ENCODE results near the gene ELAC2.

- TF ChIP-seq CTCF (conservative IDR thresholded peaks at IDR 0.05; ENCODE audit: low read length) (no peak), EZH2phosphoT487 (IDR thresholded peaks at IDR 0.05; ENCODE audit: borderline replicate concordance) (no peak)
Observed at GRCh38 chr17:12958786-12959185, 59.0 kb downstream of the ELAC2 start.

All from Loucy (cell line).